Stimulated activated CD4-positive, alpha-beta T cell treated with anti-CD3 and anti-CD28 coated beads, Interleukin-12 subunit alpha, Interleukin-12 subunit beta, amount 100 ng/mL, for 24 hours (primary cell): Measurements from ENCODE around the gene LHFPL6.

Experiments used
- DNase-seq, 2 experiments: peaks; one replicate each; pipeline ENCODE4 v3.0.0-alpha.2; 2020; ENCODE audit warnings: low read depth in 2 of 2

Gene LHFPL6

GRCh38 chr13:39462906-39463305, 140.1 kb downstream of the LHFPL6 start:
- DNase-seq: no peak

GRCh38 chr13:39462428-39462827, 140.6 kb downstream of the LHFPL6 start:
- DNase-seq: no peak

- no peak for DNase-seq
Observed at GRCh38 chr13:39461685-39462266, 141.2 kb downstream of the LHFPL6 start.

- DNase-seq: no peak
Observed at GRCh38 chr13:39457274-39457673, 145.7 kb downstream of the LHFPL6 start.

DNA sequence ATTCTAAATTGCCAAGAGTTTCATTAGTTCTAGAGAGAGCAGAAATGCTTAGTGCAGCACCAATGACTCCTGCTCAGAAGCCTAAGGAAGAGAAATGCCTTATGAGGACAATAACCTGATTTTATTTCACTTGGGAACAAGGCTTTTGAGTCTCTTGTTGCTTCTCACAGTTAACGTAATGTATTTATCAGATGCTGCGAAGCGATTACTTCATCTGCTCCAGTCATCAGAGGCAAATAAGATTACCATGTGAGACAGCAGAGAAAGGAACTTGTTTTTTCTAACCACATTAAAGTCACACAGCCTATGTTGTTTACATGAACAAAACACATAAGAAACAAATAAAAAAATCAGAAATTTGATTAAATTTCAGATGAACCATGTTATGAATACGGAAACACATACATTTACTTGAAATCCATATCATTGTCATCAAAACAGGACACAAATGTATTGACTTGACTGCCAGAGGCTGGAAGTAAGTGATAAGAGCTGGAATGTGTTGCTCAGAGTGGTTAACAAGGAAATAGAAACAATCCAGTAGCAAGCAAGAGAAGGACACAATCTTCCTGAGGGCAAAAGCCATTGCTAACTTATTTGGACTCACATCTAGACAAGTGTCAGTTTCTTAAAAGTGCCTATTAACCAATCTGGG, 147.3 kb downstream of the LHFPL6 start:
- DNase-seq: no peak

DNA sequence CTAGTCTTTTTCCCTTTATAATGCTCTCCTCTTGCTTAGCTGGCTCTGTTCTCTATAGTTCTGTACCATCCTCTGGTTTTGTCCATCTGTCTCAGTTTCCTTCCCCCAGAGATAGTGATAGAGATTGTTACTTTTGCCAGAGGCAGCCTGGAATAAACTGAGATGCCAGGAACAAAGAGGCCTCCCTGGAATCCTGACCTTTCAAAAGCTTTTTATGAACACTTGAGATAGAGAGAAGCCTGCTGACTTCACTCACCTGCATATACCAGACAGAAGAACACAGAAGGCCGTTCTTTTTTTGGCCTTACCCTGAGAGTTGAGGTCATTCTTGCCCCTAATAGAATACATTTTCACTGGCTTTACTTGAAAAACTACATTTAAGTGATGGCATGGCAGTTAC, 150.2 kb downstream of the LHFPL6 start:
- no peak for DNase-seq

DNA sequence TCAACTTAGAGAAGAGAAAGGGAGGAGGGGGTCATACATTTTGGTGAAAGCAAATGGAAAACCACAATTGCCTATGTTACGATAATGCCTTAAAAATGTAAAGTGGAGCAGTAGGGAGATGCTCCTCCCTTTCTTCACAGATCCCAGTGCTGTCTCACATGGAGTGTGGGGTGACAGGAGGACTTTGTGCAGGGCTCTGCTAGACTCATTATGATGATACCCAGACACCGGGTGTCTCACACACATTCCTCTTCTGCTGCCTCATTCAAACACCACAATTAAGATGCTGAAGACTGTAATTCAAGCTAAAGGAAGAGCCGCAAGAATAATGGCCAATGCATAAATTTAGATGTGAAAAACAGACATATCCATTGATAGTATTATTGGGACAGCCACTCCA, 150.6 kb downstream of the LHFPL6 start:
- DNase-seq: no peak

DNA sequence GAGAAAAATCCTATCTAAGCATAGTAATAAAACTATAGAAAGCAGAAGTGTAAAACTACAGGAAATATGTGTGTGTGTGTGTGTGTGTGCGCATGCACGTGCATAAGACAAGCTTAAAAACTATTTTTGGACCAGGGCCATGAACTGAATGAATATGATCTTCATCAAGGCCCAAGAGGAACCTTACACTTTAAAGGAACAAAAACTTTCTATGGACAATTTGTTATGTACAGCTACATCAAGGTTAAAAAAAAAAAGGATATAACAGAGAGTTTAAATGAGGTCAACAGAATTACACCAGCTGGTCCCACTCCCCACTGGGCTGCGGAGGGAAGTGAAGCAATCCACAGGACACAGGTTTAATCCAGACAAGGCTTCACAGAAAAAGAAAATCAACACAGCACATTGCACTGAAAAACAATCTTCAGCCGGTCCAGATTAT, 151.1 kb downstream of the LHFPL6 start:
- no peak for DNase-seq

GRCh38 chr13:39451301-39451700, 151.7 kb downstream of the LHFPL6 start:
- DNase-seq: no peak

- no peak for DNase-seq
Observed at GRCh38 chr13:39450176-39450575, 152.8 kb downstream of the LHFPL6 start.

- DNase-seq: no peak
Observed at GRCh38 chr13:39448834-39449233, 154.2 kb downstream of the LHFPL6 start.

DNA sequence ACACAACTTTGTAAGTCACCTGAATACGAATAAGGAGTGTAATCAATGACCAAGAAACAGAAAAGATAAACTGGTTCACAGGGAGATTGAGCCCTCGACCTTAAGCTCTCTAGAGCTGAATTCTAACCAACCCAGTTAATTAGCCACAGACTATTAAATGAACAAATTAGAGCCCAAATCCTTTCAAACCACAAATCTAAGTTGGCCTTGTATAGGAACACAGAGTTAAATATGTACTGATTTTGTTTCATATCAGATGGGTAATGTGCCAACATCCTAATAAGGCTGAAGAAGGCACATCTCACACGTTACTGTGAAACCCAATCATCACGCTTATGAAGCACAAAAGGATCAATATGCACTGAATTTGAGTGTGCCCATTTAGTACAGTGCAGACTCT, 156.1 kb downstream of the LHFPL6 start:
- no peak for DNase-seq

DNA sequence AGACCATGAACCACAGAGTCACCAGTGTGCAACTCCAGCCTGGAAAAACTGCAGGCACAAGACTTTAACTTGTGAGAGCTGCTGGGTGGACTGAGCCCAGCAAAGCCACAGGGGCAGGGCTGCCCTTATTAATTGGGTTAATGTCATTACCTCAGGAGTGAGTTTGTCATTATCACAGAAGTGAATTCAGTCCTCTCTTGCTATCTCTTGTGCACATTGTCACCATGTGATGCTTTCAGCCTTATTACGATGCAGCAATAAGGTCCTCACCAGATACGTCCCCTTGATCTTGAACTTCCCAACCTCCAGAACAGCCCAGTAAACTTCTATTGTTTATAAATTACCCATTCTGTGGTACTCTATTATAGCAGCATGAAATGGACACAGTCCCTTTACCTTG, 158.1 kb downstream of the LHFPL6 start:
- no peak for DNase-seq

DNA sequence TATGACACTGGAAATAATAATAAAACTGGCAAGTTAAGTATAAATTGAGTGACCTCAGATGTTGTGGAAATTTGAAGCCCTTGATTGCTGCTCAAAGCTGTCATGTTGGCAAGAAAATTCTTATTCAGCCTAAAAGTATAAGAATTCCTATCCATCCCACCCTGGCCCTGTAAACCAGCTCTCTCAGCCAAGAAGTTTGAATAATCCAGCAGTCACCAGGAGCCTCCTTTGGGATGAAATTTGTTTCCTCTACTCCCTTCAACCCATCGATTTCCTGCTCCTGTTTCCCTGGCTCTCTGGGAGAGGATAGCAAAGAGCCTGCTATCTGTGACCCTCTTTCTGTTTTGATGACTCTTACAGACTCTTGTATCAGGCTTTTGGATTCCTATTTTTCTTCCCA, 169.3 kb downstream of the LHFPL6 start:
- DNase-seq: no peak

- DNase-seq: no peak
Observed at GRCh38 chr13:39432196-39432595, 170.8 kb downstream of the LHFPL6 start.

GRCh38 chr13:39422845-39423565, 180.0 kb downstream of the LHFPL6 start:
- DNase-seq: no peak

- no peak for DNase-seq
Observed at GRCh38 chr13:39419876-39420275, 183.1 kb downstream of the LHFPL6 start.

- DNase-seq: no peak
Observed at GRCh38 chr13:39419068-39419467, 183.9 kb downstream of the LHFPL6 start.

GRCh38 chr13:39418424-39418823, 184.6 kb downstream of the LHFPL6 start:
- no peak for DNase-seq

GRCh38 chr13:39417643-39418042, 185.3 kb downstream of the LHFPL6 start:
- no peak for DNase-seq

DNA sequence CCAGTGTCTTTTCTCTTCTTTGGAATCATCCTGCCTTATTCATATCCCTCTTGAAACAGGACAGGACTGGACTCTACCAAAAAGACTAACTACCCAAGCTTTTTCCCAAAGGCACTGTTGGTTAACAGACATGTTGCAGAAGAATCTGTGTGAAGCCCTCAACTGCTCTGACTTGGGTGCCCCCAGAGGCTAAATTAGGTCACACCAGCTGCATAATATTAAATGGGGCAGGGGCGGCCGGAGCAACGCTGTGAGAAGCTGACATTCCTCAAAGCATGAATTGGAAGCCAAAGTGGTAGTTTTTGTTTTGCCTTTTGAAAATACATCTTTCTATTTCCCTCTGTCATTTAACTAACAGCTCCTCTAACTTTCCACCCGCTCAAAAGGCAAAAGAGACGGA, 185.9 kb downstream of the LHFPL6 start:
- no peak for DNase-seq

DNA sequence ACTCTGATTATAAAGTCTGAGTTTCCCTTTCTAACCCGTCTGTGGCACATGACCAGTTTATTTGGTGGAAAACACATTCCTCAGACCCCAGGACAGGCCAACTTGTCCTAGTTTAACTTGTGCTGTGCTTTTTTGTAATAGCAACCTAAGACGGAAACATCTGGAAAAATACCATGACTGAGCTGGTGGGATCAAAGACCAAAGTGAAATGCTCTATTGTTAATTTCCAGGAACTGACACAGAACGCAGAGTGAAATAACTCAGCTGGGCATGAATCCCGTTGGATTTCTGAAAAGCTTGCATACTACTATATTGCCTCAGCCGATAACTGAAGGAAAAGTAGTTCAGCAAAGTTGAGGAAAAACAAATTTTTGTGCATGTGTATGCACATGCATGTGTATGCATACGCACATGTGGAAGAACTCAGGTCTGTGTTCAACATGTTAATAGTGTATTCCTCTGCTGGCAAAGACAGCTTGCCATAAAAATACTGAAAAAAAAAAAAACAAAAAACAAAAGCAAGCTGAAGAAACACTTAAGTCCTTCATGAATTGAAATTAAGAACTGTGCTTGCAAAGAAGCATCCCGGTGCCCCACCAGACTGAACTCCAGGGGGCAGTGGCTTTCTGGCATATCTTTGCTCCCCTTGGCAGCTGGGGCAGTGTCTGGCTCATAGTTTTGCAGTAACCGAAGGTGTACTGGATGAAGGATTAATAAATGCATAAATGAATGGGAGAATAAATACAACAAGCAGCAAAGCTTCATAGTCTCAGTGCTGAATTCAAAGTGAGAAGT, 187.8 kb downstream of the LHFPL6 start:
- DNase-seq: no peak
